Activated naive CD4-positive, alpha-beta T cell treated with anti-CD3 and anti-CD28 coated beads, Interleukin-2, amount 50 U/mL, for 16 hours (primary cell): ENCODE measurements around the gene CCDC183.
"Not testable (repeated sequence)": the region's sequence is repeated elsewhere in the genome, so short reads cannot be mapped to it uniquely, and the experiment has no call there.

ENCODE experiments used
- DNase-seq: peaks from one replicate; pipeline ENCODE4 v3.0.0-alpha.2; 2020

The CCDC183 gene

GRCh38 chr9:136803009-136803550 lies 6.9 kb downstream of the CCDC183 start:
- not testable (repeated sequence) for DNase-seq

DNA sequence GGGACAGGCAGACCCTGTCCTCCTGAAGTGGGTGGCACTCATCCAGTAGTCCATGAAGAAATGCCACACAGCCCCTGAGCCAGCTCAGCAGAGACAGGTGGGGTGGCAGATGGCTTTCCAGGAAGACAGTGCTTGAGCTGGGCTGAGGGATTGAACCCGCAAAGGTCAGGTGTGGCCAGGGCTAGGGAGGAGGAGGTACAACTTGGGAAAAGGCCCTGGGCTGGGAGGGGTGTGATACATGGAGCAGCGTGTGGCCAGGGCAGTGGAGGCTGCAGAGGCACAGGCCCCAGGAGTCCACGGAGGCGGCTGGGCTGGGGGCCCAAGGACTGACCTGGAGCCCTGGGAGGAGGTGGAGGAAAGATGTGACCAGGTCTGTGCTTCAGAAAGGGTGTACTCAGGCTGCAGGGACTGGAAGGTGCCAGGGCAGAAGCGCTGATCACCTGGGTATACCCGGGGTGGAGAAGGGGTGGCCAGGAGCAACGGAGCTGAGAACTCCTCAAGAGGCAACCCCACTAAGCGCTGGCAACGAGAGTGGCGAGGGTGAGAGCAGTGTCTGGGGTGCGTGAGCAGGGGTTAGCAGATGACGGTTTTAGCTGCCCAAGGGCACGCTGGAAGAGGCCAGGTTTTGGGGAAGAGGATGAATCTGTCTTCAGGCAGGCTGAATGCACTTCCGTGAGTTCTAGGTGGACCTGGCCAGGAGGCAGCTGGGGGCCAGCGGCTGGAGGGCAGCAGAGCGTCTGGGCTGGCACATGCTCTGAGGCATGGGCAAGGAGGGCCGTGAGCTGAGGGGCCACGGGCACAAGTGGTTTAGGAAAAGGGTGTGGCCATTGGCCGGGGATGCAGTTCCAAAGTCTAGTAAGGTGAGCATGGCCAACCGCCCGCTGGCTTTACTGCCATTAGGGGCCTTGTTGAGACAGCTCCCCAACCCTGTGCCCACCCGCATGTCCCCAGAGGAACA lies 7.7 kb downstream of the CCDC183 start:
- no peak for DNase-seq

DNA sequence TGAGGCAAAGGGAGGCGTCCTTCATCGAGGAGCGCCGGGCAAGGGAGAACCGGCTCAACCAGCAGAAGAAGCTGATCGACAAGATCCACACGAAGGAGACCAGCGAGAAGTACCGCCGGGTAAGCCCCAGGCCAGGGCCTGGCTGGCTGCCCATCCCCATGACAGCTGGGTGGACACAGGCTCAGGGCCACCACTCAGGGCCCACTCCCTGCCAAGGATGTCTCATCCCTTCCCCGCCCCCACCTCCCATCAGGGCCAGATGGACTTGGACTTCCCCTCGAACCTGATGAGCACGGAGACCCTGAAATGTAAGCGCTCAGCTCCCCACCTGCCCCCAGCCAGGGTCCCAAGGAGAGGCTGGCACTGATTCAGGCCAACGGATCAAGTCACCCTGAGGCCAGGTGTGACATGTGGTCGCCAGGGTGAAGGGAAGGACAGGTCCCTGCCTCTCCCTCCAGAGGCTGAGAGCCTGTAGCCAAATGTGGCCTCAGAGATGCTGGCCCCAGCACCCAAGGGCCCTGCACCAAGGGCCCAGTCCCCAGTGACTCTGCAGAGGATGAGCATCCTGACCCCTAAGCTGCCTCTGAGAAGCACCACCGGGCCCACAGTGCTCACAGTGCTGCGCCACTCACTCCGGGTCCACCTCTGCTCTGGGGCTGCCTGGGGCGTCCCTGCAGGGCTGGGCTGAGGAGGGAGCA lies 8.5 kb downstream of the CCDC183 start:
- no peak for DNase-seq

DNA sequence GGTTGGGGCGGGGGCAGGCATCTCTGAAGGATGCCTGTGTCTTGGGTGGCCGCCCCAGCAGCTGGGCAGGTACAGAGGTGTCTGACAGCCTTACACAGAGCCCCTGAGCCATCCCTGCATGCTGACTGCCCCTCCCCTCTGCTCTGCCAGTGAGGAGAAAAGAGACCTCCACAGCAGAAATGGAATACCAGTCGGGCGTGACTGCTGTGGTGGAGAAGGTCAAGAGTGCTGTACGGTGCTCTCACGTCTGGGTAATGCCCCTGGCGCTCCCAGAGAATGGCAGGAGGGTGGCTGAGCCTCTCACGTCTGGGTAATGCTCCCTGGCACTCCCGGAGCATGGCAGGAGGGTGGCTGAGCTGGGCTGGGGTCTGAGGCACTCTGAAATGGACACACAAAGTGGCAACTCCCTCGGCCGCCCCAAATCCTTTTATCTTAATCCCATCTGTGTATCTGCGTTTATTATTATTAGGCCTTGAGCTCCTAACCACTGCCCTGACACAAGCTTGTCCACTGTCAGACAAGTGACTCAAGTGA lies 9.1 kb downstream of the CCDC183 start:
- no peak for DNase-seq

DNA sequence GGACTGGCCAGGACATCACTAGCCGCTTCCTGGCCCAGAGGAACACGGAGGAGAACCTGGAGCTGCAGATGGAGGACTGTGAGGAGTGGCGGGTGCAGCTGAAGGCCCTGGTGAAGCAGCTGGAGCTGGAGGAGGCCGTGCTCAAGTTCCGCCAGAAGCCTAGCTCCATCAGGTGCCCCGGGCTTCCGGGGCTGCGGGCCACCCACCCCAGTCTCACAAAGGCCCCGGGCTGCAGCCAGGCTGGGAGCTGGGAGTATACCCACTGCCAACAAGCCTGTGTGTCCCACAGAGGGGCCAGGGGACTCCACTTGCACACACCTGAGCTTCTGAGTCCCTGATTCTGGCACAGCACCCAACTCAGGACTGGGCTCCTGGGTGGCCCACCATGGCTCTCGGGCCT lies 9.9 kb downstream of the CCDC183 start:
- no peak for DNase-seq

DNA sequence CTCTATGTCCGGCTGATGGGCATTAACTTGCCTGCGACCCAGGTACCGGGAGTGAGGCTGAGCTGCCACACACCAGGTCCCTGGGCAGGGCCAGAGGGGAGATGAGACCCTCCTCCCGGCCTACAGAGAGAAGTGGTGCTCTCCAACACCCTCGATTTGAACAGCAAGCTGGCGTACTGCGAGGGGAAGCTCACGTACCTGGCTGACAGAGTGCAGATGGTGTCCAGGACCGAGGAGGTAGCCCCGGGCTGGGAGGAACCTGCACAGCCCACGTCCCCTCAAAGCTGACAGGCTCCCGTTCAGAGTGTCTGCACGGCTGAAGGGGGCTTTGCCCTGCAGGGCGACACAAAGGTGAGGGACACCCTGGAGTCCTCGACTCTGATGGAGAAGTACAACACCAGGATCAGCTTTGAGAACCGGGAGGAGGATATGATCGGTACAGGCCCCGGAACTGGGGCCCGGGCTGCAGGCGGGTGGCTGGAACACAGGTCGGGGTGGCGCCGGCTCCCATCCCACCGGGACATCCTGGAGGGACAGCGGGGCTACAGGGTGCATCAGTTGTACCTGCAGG lies 10.6 kb downstream of the CCDC183 start:
- no peak for DNase-seq

- peak; percentile 82 for DNase-seq
Measured at GRCh38 chr9:136807281-136808074, 11.3 kb downstream of the CCDC183 start, which contains the start of gene RABL6. RABL6 (plus strand) TSS chr9:136807948; CDS start chr9:136808197, 249 bp downstream.

DNA sequence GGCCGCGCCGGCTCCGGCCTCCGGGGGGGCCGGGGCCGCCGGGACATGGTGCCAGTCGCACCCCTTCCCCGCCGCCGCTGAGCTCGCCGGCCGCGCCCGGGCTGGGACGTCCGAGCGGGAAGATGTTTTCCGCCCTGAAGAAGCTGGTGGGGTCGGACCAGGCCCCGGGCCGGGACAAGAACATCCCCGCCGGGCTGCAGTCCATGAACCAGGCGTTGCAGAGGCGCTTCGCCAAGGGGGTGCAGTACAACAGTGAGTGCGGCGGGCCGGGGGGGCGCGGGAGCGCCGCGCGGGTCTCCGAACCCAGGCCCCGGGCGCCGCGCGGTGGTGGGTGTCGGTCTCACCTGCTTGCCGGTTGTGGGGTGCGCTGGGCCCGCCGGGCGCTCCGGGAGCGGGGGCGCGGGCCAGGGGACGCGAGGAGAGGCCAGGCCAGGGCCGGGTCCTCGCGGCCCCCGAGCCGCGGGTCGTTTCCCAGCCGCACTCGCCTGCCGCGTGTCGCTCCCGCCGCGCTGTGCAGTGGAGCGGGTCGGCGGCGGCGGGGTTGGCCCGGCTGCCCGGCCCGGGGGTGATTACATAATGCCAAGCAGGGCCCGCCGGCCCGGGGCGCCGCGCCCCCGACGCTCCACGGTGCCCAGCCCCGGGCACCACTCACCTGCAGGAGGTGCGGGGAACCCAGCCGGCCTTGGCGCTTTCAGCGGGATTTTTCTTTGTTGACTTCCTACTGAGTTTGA lies 12.1 kb downstream of the CCDC183 start:
- DNase-seq, result peak; percentile 60

GRCh38 chr9:136808806-136809158 lies 12.6 kb downstream of the CCDC183 start:
- DNase-seq, result no peak

DNA sequence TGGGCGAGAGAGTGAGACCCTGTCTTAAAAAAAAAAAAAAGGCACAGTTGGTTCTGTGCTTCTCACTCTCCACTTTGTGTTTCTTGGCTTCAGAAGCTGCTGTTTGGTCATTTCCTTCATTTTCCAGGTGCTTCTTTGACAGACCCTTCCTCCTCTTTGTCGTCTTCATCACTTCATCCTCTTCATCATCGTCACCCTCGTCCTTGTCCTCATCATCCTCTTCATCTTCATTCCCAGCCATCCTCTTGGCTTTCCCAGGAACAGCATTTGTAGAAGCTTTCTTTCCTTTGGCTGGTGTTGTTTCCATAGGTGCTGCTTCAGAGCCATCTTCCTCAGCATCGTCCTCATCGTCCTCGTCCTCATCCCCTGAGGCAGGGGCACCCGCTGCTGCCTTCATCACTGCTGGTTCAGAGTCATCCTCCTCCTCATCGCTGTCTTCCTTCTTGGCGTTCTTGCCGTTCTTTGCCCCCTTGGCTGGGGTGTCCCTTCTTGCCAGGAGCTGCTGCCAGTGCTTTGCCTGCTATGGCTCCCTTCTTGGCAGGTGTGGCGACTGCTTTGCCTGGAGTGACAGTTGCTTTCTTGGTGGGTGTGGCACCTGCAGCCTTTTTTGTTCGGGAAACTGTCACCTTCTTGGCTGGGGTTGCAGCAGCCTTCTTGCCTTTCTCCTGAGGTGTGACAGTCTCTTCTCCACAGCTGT lies 18.7 kb downstream of the CCDC183 start:
- no peak for DNase-seq

GRCh38 chr9:136815422-136815782 lies 19.3 kb downstream of the CCDC183 start:
- no peak for DNase-seq

- no peak for DNase-seq
Measured at GRCh38 chr9:136820971-136821825, 25.1 kb downstream of the CCDC183 start.

GRCh38 chr9:136821826-136822544 lies 25.8 kb downstream of the CCDC183 start:
- no peak for DNase-seq

- no peak for DNase-seq
Measured at GRCh38 chr9:136823136-136824046, 27.3 kb downstream of the CCDC183 start.

- no peak for DNase-seq
Measured at GRCh38 chr9:136824496-136825225, 28.5 kb downstream of the CCDC183 start.

- no peak for DNase-seq
Measured at GRCh38 chr9:136825295-136826187, 29.4 kb downstream of the CCDC183 start.
